K562 (cell line): ENCODE data around the gene RBPJ. TPM values are rescaled to one million over a fixed set of nuclear protein-coding genes. Genes with fewer than 3 reads are reported as not detected.
A peak's percentile ranks its signal among the peaks of the same experiment; 100 is the strongest.

Experiments
- CBX5 ChIP-seq: IDR thresholded peaks from 2 replicates; pipeline ENCODE4 v1.6.1; 2014; ENCODE audit warnings: low read depth, borderline replicate concordance
- FOXM1 ChIP-seq, 2 experiments: fragments of 450-650 bp in 1 of 2; sonication (generic) in 1 of 2; formaldehyde crosslinking in 1 of 2; IDR thresholded peaks; 2 replicates each; pipeline versions ENCODE4 v1.6.1 to v1.9.0; 2017 to 2022; ENCODE audit warnings: low read depth in 2 of 2, mild to moderate bottlenecking in 2 of 2, missing genetic modification reagents in 1 of 2, moderate library complexity in 1 of 2
- MCM2 ChIP-seq: fragments of 450-650 bp; IDR thresholded peaks from 2 replicates; pipeline ENCODE4 v1.6.1; 2017; ENCODE audit warnings: low read depth, mild to moderate bottlenecking
- PKNOX1 ChIP-seq: fragments of 450-650 bp; IDR thresholded peaks from 2 replicates; pipeline ENCODE4 v1.6.1; 2016
- PTBP1 ChIP-seq: fragments of 200-400 bp; formaldehyde crosslinking; IDR thresholded peaks from 2 replicates; pipeline ENCODE4 v1.6.1; 2017; ENCODE audit warnings: low read depth, low read length
- SIN3A ChIP-seq, 2 experiments: fragments of 150-350 bp in 1 of 2; IDR thresholded peaks; 2 replicates each; pipeline ENCODE4 v1.6.1; 2011 to 2016; ENCODE audit warnings: borderline replicate concordance in 2 of 2, low read depth in 2 of 2, low read length in 2 of 2, mild to moderate bottlenecking in 2 of 2, moderate library complexity in 2 of 2; ENCODE audit not compliant: control insufficient read depth in 1 of 2
- TAF1 ChIP-seq: IDR thresholded peaks from 2 replicates; pipeline ENCODE4 v1.6.1; 2011; ENCODE audit warnings: mild to moderate bottlenecking, low read length, moderate library complexity; ENCODE audit not compliant: insufficient read depth, control insufficient read depth, severe bottlenecking; ENCODE audit errors: extremely low read depth
- ZNF24 ChIP-seq: fragments of 450-650 bp; IDR thresholded peaks from 2 replicates; pipeline ENCODE4 v1.6.1; 2016
- ZNF609 ChIP-seq: sonication (generic); formaldehyde crosslinking; IDR thresholded peaks from 2 replicates; pipeline ENCODE4 v1.8.1; 2023; ENCODE audit warnings: missing genetic modification reagents, mild to moderate bottlenecking, borderline replicate concordance
- ZNF780A ChIP-seq: fragments of 250-450 bp; sonication (Bioruptor Pico); IDR thresholded peaks from 2 replicates; pipeline ENCODE4 v1.5.0; 2021; ENCODE audit warnings: mild to moderate bottlenecking
- polyA plus RNA-seq, 8 experiments: library from polyadenylated mRNA; depleted of rRNA in 4 of 8; stranded (reverse) in 5 of 8; unstranded in 3 of 8; fragments of >200 nt; fragmentation: Nextera tagmentation in 2 of 8; fragmentation: Illumina TruSeq in 1 of 8; extraction: Ambion mirVana in 2 of 8; extraction: Trizol in 1 of 8; gene quantifications; 2 replicates each; pipeline versions ENCODE4 v1.2.1 to v1.2.3, GENCODE V29; 2011 to 2014; ENCODE audit warnings: inconsistent platforms in 1 of 8, missing spikeins in 1 of 8
- total RNA-seq, 7 experiments: library from RNA; depleted of rRNA in 6 of 7; stranded (reverse); fragments of >200 nt in 6 of 7; fragmentation: Illumina TruSeq in 2 of 7; extraction: Trizol in 2 of 7; gene quantifications; 2 replicates each; pipeline versions ENCODE4 v1.2.1 to v1.2.3, GENCODE V29; 2011 to 2021; ENCODE audit warnings: low replicate concordance in 1 of 7

RBPJ gene
- total and polyA plus RNA-seq, 9 of the 15 experiments (the other 6 are each of a cell fraction or from before 2014, with no cell fraction given): 17.2 to 49.4 (median 33.8) TPM

GRCh38 chr4:26406346-26406975 is 85.6 kb downstream of the RBPJ start (continued):
- TF ChIP-seq ZNF609: no peak
- TF ChIP-seq SIN3A (IDR thresholded peaks at IDR 0.05; ENCODE audit: borderline replicate concordance in 2 of 2, control insufficient read depth in 1 of 2, low read depth in 2 of 2, low read length in 2 of 2): no peak
- no peak for TF ChIP-seq MCM2
- TF ChIP-seq CBX5: peak; percentile 90
- TF ChIP-seq PTBP1: no peak
- TF ChIP-seq ZNF780A: no peak
- no peak for TF ChIP-seq TAF1
- TF ChIP-seq PKNOX1: no peak
- no peak for TF ChIP-seq FOXM1 (IDR thresholded peaks at IDR 0.05; ENCODE audit: low read depth)
- no peak for TF ChIP-seq FOXM1 (CRISPR knock-in tag; IDR thresholded peaks at IDR 0.05; ENCODE audit: low read depth)
- TF ChIP-seq ZNF24: no peak
- TF ChIP-seq, all 486 proteins: peak for 5
